Measurements from ENCODE around the gene ADAM11.

GRCh38 chr17:44767493-44767892 is 8.7 kb downstream of the ADAM11 start:
- TF ChIP-seq ZNF660 (tag by site-specific recombination; IDR thresholded peaks at IDR 0.05), result no peak
- TF ChIP-seq CTCF (tag by site-specific recombination; IDR thresholded peaks at IDR 0.05), result no peak
- TF ChIP-seq ZNF670 (tag by site-specific recombination; IDR thresholded peaks at IDR 0.05; ENCODE audit: low read depth), result no peak
- TF ChIP-seq ZNF24 (tag by site-specific recombination; IDR thresholded peaks at IDR 0.05), result no peak
- no peak for TF ChIP-seq ZNF311 (tag by site-specific recombination; IDR thresholded peaks at IDR 0.05; ENCODE audit: borderline replicate concordance)
- TF ChIP-seq HOXD13 (CRISPR knock-in tag; IDR thresholded peaks at IDR 0.05; ENCODE audit: borderline replicate concordance), result no peak
